BE2C (cell line): Measurements from ENCODE around the gene RBM48.

Experiments
- DNase-seq: peaks from one replicate; pipeline ENCODE4 v3.0.0-alpha.2; 2020
- H3K27me3 ChIP-seq: fragments of 250-450 bp; sonication (Bioruptor Pico); 2 replicates; pipeline ENCODE4 v1.5.1; 2020; ENCODE audit warnings: mild to moderate bottlenecking
- H3K36me3 ChIP-seq: fragments of 250-450 bp; sonication (Bioruptor Pico); 2 replicates; pipeline ENCODE4 v1.5.1; 2020; ENCODE audit warnings: mild to moderate bottlenecking
- H3K4me1 ChIP-seq: fragments of 250-450 bp; sonication (Bioruptor Pico); 2 replicates; pipeline ENCODE4 v1.5.1; 2020
- H3K4me3 ChIP-seq: 2 replicates; pipeline ENCODE4 v1.5.1; 2011; ENCODE audit warnings: low read depth, low read length
- H3K9me3 ChIP-seq: fragments of 250-450 bp; sonication (Bioruptor Pico); 2 replicates; pipeline ENCODE4 v1.5.1; 2020
- CTCF ChIP-seq: IDR thresholded peaks from 2 replicates; pipeline ENCODE4 v1.5.1; 2012; ENCODE audit warnings: mild to moderate bottlenecking, low read depth, low read length

Gene RBM48

GRCh38 chr7:92557249-92557648, 28.7 kb downstream of the RBM48 start:
- Histone ChIP-seq H3K27me3 (no peaks in the 10 kb centered on the region), H3K4me1 (no peaks in the 10 kb centered on the region), H3K4me3 (no peak overlapping the region), H3K9me3 (no peaks in the 10 kb centered on the region), H3K36me3 (peaks cover 14% of the 10 kb centered on the region)
- no peak for DNase-seq
- TF ChIP-seq CTCF: no peak

- Histone ChIP-seq H3K9me3 (no peaks in the 10 kb centered on the region), H3K36me3 (peaks cover 20% of the 10 kb centered on the region), H3K4me3 (no peak overlapping the region), H3K27me3 (no peaks in the 10 kb centered on the region), H3K4me1 (no peaks in the 10 kb centered on the region)
- DNase-seq: no peak
- TF ChIP-seq CTCF: no peak
These were observed 29.3 kb downstream of the RBM48 start for GRCh38 chr7:92557808-92558362.

- no peak overlapping the region for H3K4me3 ChIP-seq
- peaks cover 35% of the 10 kb centered on the region for H3K36me3 ChIP-seq
- H3K4me1 ChIP-seq: no peaks in the 10 kb centered on the region
- no peak for TF ChIP-seq CTCF
- H3K9me3 ChIP-seq: no peaks in the 10 kb centered on the region
- DNase-seq: no peak
- H3K27me3 ChIP-seq: no peaks in the 10 kb centered on the region
These were observed 32.0 kb downstream of the RBM48 start for GRCh38 chr7:92560602-92561001.

GRCh38 chr7:92563345-92563744, 34.8 kb downstream of the RBM48 start:
- Histone ChIP-seq H3K27me3 (no peaks in the 10 kb centered on the region), H3K4me1 (no peaks in the 10 kb centered on the region), H3K4me3 (no peak overlapping the region), H3K9me3 (no peaks in the 10 kb centered on the region), H3K36me3 (peaks cover 59% of the 10 kb centered on the region)
- DNase-seq: no peak
- no peak for TF ChIP-seq CTCF

GRCh38 chr7:92567460-92567859, 38.9 kb downstream of the RBM48 start:
- no peak for TF ChIP-seq CTCF
- Histone ChIP-seq H3K27me3 (no peaks in the 10 kb centered on the region), H3K9me3 (no peaks in the 10 kb centered on the region), H3K4me1 (no peaks in the 10 kb centered on the region), H3K36me3 (peaks cover 67% of the 10 kb centered on the region), H3K4me3 (no peak overlapping the region)
- no peak for DNase-seq

- Histone ChIP-seq H3K4me1 (no peaks in the 10 kb centered on the region), H3K36me3 (peaks cover 56% of the 10 kb centered on the region), H3K27me3 (no peaks in the 10 kb centered on the region), H3K9me3 (no peaks in the 10 kb centered on the region), H3K4me3 (no peak overlapping the region)
- no peak for DNase-seq
- no peak for TF ChIP-seq CTCF
These were observed 40.5 kb downstream of the RBM48 start for GRCh38 chr7:92569137-92569536.
